Stimulated activated CD8-positive, alpha-beta memory T cell treated with anti-CD3 and anti-CD28 coated beads, Interleukin-12 subunit alpha, Interleukin-12 subunit beta, amount 100 ng/mL, for 24 hours (primary cell): ENCODE measurements around the gene MICA.
"Not testable (repeated sequence)": the region's sequence is repeated elsewhere in the genome, so short reads cannot be mapped to it uniquely, and the experiment has no call there.

Experiments used
- DNase-seq: peaks from one replicate; pipeline ENCODE4 v3.0.0-alpha.2; 2020; ENCODE audit errors: extremely low read depth

The MICA gene

DNA sequence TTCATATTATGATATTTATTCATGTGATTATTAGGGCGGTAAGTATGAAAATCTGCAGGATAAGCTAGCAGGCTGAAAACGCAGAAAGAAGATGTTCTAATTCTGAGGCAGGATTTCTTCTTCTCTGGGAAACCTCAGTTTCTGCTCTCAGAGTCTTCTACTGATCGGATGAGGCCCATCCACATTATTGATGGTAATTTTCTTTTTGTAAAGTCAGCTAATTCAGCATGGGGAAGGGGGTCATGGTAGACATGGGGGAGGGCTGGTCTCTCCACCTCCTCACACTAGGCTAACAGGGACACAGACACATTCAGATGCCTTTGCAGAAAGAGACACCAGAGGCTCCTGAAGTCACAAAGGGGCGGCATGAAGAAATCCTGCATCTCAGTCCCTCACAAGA, 21.7 kb upstream of the MICA start:
- no peak for DNase-seq

- DNase-seq: no peak
These were observed 20.2 kb upstream of the MICA start for GRCh38 chr6:31383149-31383548.

GRCh38 chr6:31385041-31385440, 18.4 kb upstream of the MICA start:
- no peak for DNase-seq

DNA sequence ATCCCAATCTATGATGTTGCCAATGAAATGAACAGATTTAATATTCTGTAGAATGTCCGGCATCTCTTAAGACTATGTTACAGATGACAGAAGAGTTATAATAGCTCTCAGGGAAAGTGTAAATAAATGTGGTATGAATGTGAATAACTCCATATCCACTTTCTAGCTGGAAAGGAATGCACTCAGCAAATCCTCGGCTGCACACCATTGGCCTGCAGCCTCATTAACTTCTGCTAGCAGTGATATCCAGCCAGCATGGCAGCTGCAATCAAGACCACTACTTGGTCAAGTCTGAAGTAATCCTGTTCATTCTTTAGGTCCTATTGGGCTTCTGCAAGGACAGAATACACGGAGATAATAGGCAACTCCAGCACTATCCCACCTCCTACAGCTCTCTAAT, 17.3 kb upstream of the MICA start:
- no peak for DNase-seq

DNA sequence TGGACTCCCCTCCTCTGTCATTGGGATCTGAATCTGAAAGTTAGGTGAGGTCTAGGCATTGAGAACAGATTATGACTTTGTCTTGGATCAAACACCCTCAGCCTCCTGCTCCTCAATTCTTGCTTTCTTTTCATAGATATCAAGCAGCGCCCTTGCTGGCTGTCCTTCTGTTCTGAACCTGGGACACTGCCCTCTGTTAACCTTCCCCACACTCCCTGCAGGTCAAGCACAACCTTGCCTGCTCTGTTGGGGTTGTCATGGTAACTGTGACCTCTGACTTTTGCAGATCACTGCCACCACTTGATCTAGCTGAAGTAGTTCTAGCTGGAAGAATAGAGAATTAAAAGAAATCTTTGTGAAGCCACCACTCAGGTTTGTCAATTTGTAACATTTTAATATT, 16.4 kb upstream of the MICA start:
- no peak for DNase-seq

- not testable (repeated sequence) for DNase-seq
These were observed 14.2 kb upstream of the MICA start for GRCh38 chr6:31388916-31389801.

DNA sequence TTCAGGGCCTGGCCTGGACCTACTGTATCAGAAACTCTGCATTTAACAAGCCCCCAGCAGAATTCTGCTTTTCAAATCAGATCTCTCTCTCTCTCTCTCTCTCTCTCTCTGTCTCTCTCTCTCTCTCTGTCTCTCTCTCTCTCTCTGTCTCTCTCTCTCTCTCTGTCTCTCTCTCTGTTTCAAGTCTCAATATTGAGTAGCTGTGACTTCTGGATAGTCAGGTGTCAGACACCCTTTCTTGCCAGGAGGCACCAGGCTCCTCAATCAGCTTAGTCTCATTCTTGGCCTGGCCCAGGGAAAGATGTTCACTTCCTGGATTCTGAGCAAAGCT, 13.6 kb upstream of the MICA start:
- not testable (repeated sequence) for DNase-seq

- DNase-seq: no peak
These were observed 9.5 kb upstream of the MICA start for GRCh38 chr6:31393932-31394331.

- no peak for DNase-seq
These were observed 9.0 kb upstream of the MICA start for GRCh38 chr6:31394381-31394780.

- no peak for DNase-seq
These were observed 7.6 kb upstream of the MICA start for GRCh38 chr6:31395832-31396231.

DNA sequence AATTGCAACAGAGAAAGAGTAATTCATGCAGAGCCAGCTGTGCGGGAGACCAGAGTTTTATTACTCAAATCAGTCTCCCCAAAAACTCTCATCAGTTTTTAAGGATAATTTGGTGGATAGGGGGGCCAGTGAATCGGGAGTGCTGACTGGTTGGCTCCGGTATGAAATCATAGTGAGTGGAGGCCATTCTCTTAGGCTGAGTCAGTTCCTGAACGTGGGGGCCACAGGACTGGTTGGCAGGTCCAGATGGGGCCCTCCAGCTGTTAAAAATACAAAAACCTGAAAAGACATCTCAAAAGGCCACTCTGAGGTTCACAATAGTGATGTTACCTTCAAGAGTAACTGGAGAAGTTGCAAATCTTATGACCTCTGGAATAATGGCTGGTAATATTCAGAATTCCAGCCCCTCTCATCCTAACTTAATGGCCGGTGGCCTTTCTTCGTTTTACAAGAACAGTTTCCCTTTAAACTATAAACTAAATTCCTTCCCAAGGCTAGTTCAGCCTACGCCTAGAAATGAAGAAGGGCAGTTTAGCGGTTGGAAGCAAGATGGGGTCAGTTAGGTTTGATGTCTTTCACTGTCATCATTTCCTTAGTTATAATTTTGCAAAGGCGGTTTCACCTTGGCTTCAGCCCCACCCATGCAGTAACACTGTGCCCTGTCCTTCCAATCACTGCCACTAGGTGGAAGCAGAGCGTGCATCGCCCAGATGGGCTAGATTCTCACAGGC, 6.8 kb upstream of the MICA start:
- no peak for DNase-seq

DNA sequence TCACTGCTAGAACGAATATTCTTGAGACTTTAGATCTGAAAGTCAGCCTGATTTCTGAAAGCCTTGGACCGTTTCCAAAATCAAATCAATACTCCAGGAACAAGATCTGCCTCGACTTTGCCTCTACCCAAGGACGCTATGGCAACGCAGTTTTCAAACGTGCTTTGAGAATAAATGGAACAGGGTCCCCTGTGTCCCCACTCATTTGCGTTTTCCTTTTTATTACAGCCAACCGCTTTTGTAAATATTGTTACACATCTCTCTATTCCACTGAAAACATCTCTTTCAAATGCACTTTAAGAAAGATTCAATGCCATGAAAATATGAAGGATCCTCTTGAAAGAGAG, 6.3 kb upstream of the MICA start:
- not testable (repeated sequence) for DNase-seq

DNA sequence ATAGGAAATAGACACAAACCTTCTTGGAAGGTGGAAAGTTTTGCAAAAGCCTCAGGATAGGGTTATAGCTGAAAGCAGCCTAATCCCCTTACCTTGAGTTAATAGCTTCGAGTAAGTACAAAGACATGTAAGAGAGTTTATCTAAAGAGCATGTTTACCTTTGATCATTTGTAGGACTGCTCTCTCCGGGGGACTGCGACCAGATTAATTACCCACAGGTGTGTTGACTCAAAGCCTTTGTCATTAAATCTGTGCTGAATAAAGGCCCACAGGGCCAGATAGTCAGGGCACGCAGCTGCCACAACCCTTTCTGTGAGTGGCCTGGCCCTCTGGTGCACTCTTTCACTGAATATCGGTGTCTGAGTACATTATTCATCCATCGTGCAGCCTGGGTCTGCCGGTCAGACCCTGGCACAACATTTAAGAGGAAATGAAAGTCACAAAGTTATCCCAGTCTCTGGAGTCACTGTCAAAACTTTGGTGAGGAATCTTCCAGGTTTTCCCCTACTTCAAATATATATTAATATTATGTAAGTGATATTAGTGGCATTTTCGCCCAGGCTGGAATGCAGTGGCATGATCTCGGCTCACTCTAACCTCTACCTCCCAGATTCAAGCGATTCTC, 5.4 kb upstream of the MICA start:
- no peak for DNase-seq

GRCh38 chr6:31399589-31400466, 3.6 kb upstream of the MICA start:
- no peak for DNase-seq

DNA sequence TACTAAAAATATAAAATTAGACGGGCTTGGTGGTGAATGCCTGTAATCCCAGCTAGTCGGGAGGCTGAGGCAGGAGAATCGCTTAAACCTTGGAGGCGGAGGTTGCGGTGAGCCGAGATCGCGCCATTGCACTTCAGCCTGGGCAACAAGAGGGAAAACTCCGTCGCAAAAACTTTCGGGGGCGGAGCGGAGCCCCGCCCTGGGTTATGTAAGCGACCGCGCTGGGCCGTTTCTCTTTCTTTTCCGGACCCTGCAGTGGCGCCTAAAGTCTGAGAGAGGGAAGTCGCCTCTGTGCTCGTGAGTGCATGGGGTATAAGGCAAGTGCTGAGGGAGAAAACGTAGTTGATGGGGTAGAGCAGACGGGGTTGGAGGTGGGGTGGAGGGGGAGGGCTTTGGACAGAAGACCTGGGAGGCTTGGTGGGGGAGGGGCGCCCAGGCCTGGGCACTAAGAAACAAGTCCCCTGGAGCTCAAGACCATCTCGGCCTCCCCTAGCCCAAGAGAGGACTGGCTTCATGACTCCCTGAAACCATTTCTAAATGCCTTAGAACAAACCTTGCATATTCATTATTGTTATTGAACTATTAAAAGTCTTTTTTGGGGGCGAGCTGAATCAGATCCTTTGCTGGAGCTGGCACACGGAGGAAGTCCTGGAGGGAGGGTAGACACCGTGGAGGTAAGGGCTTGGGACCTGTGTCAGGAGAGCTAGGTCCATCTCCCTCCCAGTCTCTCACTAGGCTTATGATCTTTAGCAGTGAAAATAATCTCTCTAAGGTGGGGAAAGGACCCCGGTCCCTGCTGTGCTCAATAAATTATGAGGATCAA, 2.7 kb upstream of the MICA start:
- DNase-seq: no peak

DNA sequence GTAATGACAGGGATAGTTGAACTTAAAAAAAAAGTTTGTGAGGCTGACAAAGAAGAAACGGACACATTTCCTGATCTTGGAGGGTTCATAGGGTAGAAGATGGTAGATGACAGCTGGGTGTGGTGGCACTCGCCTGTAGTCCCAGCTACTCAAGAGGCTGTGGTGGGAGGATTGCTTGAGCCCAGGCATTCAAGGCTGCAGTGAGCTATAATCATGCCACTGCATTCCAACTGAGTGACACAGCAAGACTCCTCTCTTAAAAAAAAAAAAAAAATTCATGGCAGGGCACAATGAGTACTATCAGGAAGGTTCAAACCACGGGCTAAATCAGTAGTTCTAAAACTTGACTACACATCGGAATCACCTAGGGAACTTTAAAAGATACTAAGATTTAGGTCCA, 2.0 kb upstream of the MICA start:
- no peak for DNase-seq

DNA sequence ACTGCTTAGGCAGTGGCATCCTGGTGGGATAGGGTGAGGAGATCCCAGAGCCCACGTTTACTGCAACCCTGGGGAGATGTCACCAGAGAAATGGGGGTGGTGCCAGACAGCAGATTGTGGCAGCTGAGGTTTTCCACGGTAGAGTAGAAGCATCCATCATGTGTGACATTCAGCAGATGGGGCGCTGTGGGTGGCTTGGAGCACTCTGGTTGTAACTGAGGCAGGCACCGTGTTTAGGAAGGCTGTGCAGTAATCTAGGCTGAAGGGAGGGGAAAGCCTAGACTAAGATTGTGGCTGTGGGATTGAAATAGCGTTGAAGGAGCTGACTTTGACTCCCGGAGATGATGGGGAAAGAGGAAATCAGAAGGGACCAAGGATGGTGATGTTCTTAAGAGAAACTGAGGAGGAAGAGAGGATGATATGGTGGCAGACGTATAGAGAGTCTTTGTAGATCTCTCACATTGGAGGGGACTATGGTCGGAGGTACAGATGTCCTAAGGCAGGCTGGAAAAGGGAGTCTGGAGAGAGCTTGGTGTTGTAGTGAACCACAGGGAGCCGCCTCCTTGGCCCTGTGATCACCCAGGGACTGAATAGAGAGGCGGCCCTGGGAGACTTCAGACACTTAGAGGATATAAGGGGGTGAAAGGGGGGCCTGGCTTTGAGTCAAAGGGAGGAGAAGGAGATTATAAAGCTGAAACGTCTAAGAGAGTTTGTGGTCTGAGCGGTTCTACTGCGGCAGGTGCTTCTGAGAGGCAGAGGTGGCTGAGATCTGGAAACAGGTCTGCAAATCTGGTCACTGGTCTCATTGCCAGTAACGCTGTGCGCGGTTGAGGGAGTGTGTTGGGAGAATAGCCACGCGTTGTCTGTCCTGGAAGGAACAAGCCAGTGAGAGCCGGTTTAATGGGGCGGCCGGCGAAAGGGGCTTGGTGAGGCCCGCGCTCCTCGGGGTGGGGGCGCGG, 792 bp upstream of the MICA start:
- no peak for DNase-seq

GRCh38 chr6:31404061-31404364, 618 bp downstream of the MICA start:
- DNase-seq: not testable (repeated sequence)

GRCh38 chr6:31405996-31406395, 2.6 kb downstream of the MICA start:
- DNase-seq: no peak

GRCh38 chr6:31407699-31408098, 4.3 kb downstream of the MICA start:
- no peak for DNase-seq
